Measurements from ENCODE around the gene WNT10A.

Gene WNT10A

DNA sequence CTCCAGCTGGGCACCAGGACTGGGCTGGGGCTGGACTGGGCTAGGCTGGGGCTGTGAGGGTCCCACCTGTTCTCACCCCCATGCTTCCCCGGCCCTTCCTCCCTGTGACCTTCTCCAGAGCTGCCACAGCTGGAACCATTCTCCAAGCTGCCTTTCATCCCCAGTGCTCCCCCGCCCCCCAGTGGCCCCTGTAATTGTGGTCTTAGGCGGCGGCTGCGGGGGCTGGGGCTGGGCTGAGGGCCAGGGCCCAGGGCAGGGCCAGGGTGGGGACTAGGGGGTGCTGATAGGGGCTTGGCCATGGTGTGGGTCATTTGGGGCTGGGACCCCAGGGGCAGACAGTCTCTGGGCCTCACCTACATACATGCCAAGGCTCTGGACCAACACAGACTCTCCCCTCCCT is 2.8 kb upstream of the WNT10A start:
- no peaks in the 10 kb centered on the region for H3K36me3 ChIP-seq
- H3K4me3 ChIP-seq (ENCODE audit: low read depth, low read length) = no peak overlapping the region
- TF ChIP-seq CTCF (IDR thresholded peaks at IDR 0.05; ENCODE audit: low read depth, low read length) = no peak
- DNase-seq = peak; percentile 32
- H3K9me3 ChIP-seq = no peaks in the 10 kb centered on the region
- H3K27me3 ChIP-seq = no peaks in the 10 kb centered on the region
- peaks cover 38% of the 10 kb centered on the region for H3K4me1 ChIP-seq

GRCh38 chr2:218878486-218878885 is 2.2 kb upstream of the WNT10A start:
- no peaks in the 10 kb centered on the region for H3K27me3 ChIP-seq
- H3K4me1 ChIP-seq = peaks cover 40% of the 10 kb centered on the region
- peak; percentile 44 for DNase-seq
- no peak overlapping the region for H3K4me3 ChIP-seq (ENCODE audit: low read depth, low read length)
- H3K36me3 ChIP-seq = no peaks in the 10 kb centered on the region
- no peak for TF ChIP-seq CTCF (IDR thresholded peaks at IDR 0.05; ENCODE audit: low read depth, low read length)
- H3K9me3 ChIP-seq = no peaks in the 10 kb centered on the region

GRCh38 chr2:218878926-218879761 is 1.5 kb upstream of the WNT10A start:
- no peaks in the 10 kb centered on the region for H3K9me3 ChIP-seq
- peaks cover 40% of the 10 kb centered on the region for H3K4me1 ChIP-seq
- no peaks in the 10 kb centered on the region for H3K27me3 ChIP-seq
- no peaks in the 10 kb centered on the region for H3K36me3 ChIP-seq
- TF ChIP-seq CTCF (IDR thresholded peaks at IDR 0.05; ENCODE audit: low read depth, low read length) = no peak
- no peak overlapping the region for H3K4me3 ChIP-seq (ENCODE audit: low read depth, low read length)
- DNase-seq = peak; percentile 70

DNA sequence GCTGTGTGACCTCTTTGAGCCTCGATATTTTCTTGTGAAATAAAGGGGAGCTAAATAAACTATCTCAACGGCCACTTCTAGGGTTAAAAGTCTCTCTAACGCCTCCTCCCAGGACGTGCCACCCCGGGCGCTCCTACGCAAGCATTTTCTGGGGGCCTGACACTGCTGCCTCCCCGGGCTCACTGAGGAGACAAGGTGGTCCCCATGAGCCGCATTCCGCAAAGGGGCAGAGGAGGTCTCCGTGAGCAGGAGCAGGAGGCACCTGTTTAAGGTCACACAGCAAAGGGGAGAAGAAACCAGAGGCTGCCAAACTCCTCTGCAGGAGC is 913 bp upstream of the WNT10A start:
- H3K4me1 ChIP-seq = peaks cover 40% of the 10 kb centered on the region
- H3K36me3 ChIP-seq = no peaks in the 10 kb centered on the region
- TF ChIP-seq CTCF (IDR thresholded peaks at IDR 0.05; ENCODE audit: low read depth, low read length) = no peak
- no peaks in the 10 kb centered on the region for H3K9me3 ChIP-seq
- no peaks in the 10 kb centered on the region for H3K27me3 ChIP-seq
- DNase-seq = no peak
- H3K4me3 ChIP-seq (ENCODE audit: low read depth, low read length) = peak overlapping the region; percentile 32

GRCh38 chr2:218880859-218881594 is 375 bp downstream of the WNT10A start:
- Histone ChIP-seq H3K4me3 (ENCODE audit: low read depth, low read length) (no peak overlapping the region), H3K4me1 (peaks cover 39% of the 10 kb centered on the region), H3K27me3 (no peaks in the 10 kb centered on the region), H3K9me3 (no peaks in the 10 kb centered on the region), H3K36me3 (no peaks in the 10 kb centered on the region)
- peak; percentile 8 for DNase-seq
- no peak for TF ChIP-seq CTCF (IDR thresholded peaks at IDR 0.05; ENCODE audit: low read depth, low read length)

All from BE2C (cell line).